22Rv1 (cell line): ENCODE results near the gene OTUB2.

Experiments
- ZFX ChIP-seq: fragments of 450-650 bp; IDR thresholded peaks from 2 replicates; pipeline ENCODE4 v1.6.1; 2017; ENCODE audit warnings: antibody characterized with exemption, borderline replicate concordance
- TF ChIP-seq, protein P1 (sequence below): fragments of 450-650 bp; IDR thresholded peaks from 2 replicates; pipeline ENCODE4 v1.5.1; 2017; ENCODE audit warnings: mild to moderate bottlenecking

DNA sequence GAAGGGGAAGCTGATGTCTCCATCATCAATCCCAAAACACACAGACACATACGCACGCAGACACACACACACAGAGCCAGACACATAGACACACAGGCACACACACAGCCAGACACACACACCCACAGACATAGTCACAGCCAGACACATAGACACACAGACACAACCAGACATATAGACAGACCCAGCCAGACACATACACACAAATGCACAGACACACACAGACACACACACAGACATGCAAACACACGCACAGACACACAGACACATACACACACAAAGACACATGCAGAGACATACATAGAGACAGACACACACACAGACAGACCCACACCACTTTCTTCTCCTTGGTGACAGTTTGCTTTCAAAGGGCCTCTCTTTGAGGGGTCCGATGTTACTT is 22.7 kb upstream of the OTUB2 start:
- TF ChIP-seq, protein P1, sequence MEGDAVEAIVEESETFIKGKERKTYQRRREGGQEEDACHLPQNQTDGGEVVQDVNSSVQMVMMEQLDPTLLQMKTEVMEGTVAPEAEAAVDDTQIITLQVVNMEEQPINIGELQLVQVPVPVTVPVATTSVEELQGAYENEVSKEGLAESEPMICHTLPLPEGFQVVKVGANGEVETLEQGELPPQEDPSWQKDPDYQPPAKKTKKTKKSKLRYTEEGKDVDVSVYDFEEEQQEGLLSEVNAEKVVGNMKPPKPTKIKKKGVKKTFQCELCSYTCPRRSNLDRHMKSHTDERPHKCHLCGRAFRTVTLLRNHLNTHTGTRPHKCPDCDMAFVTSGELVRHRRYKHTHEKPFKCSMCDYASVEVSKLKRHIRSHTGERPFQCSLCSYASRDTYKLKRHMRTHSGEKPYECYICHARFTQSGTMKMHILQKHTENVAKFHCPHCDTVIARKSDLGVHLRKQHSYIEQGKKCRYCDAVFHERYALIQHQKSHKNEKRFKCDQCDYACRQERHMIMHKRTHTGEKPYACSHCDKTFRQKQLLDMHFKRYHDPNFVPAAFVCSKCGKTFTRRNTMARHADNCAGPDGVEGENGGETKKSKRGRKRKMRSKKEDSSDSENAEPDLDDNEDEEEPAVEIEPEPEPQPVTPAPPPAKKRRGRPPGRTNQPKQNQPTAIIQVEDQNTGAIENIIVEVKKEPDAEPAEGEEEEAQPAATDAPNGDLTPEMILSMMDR = no peak
- no peak for TF ChIP-seq ZFX
